Peyer's patch (tissue), 4 donors: ENCODE measurements around the gene ALB.

Source experiments
- CTCF ChIP-seq, 6 experiments: fragments of 450-650 bp in 4 of 6; fragments of 200-600 bp in 2 of 6; sonication (generic) in 1 of 6; IDR thresholded peaks; one replicate each; pipeline ENCODE4 v1.5.1; 2017 to 2019; ENCODE audit warnings: antibody characterized with exemption in 6 of 6, mild to moderate bottlenecking in 3 of 6, moderate library complexity in 1 of 6
- POLR2A ChIP-seq, 2 donors: fragments of 450-650 bp; IDR thresholded peaks; one replicate each; pipeline ENCODE4 v1.5.1; 2017; ENCODE audit warnings: antibody characterized with exemption in 2 of 2, mild to moderate bottlenecking in 2 of 2, moderate library complexity in 2 of 2

- TF ChIP-seq CTCF (IDR thresholded peaks at IDR 0.05): no peak
- TF ChIP-seq POLR2A (IDR thresholded peaks at IDR 0.05): no peak
These were observed 34.0 kb downstream of the ALB start for GRCh38 chr4:73438048-73438447.
